HG03565 (cell line): Measurements from ENCODE around the gene KLK1.

Source experiments
- ATAC-seq: cut with Tn5 transposase; IDR thresholded peaks from one replicate; pipeline ENCODE4 v1.9.1; 2021; ENCODE audit warnings: mild to moderate bottlenecking, moderate library complexity; ENCODE audit not compliant: unreplicated experiment

KLK1 gene

GRCh38 chr19:50836543-50837195 is 13.1 kb upstream of the KLK1 start:
- ATAC-seq: no peak

- peak; percentile 67 for ATAC-seq
These were observed 12.4 kb upstream of the KLK1 start for GRCh38 chr19:50835785-50836542.

GRCh38 chr19:50835103-50835784 is 11.7 kb upstream of the KLK1 start:
- no peak for ATAC-seq

GRCh38 chr19:50833802-50834167 is 10.2 kb upstream of the KLK1 start:
- ATAC-seq: no peak

- no peak for ATAC-seq
These were observed 9.7 kb upstream of the KLK1 start, which contains the start of gene KLK15 for GRCh38 chr19:50833117-50833801. Gene KLK15, minus strand, starts transcription at chr19:50833574. Its CDS starts 2,082 bp downstream, at chr19:50831492.

GRCh38 chr19:50832666-50833065 is 9.1 kb upstream of the KLK1 start:
- ATAC-seq: no peak

GRCh38 chr19:50831026-50831396 is 7.4 kb upstream of the KLK1 start:
- ATAC-seq: no peak

GRCh38 chr19:50830266-50831025 is 6.9 kb upstream of the KLK1 start:
- ATAC-seq: no peak

GRCh38 chr19:50829801-50830200 is 6.2 kb upstream of the KLK1 start:
- ATAC-seq: no peak

- ATAC-seq: no peak
These were observed 3.9 kb upstream of the KLK1 start for GRCh38 chr19:50827476-50827875.

GRCh38 chr19:50826492-50827240 is 3.1 kb upstream of the KLK1 start:
- ATAC-seq: no peak

- no peak for ATAC-seq
These were observed 852 bp downstream of the KLK1 start for GRCh38 chr19:50822661-50823208.

- no peak for ATAC-seq
These were observed 2.0 kb downstream of the KLK1 start for GRCh38 chr19:50821622-50822021.

GRCh38 chr19:50821248-50821612 is 2.4 kb downstream of the KLK1 start:
- ATAC-seq: no peak

- ATAC-seq: no peak
These were observed 2.9 kb downstream of the KLK1 start for GRCh38 chr19:50820549-50821247.

- ATAC-seq: no peak
These were observed 3.5 kb downstream of the KLK1 start for GRCh38 chr19:50820086-50820485.

GRCh38 chr19:50819636-50820035 is 4.0 kb downstream of the KLK1 start:
- ATAC-seq: no peak

- no peak for ATAC-seq
These were observed 4.6 kb downstream of the KLK1 start for GRCh38 chr19:50818859-50819472.
